HepG2 (cell line): Measurements from ENCODE around the gene HNRNPUL1. TPM values are rescaled to one million over a fixed set of nuclear protein-coding genes. Genes with fewer than 3 reads are reported as not detected.
A peak's percentile ranks its signal among the peaks of the same experiment; 100 is the strongest.

ENCODE experiments used
- BRCA1 ChIP-seq: sonication (generic); formaldehyde crosslinking; IDR thresholded peaks from 2 replicates; pipeline ENCODE4 v1.4.0; 2020; ENCODE audit warnings: missing genetic modification reagents
- KLF12 ChIP-seq: sonication (generic); formaldehyde crosslinking; IDR thresholded peaks from 2 replicates; pipeline ENCODE4 v1.4.0; 2020; ENCODE audit warnings: missing genetic modification reagents, borderline replicate concordance
- MAZ ChIP-seq, 2 experiments: sonication (generic) in 1 of 2; formaldehyde crosslinking in 1 of 2; IDR thresholded peaks; 2 replicates each; pipeline versions ENCODE4 v1.5.0 to v1.6.1; 2012 to 2020; ENCODE audit warnings: low read depth in 2 of 2, mild to moderate bottlenecking in 2 of 2, borderline replicate concordance in 1 of 2, improper control_type of control experiment in 1 of 2, low read length in 1 of 2, missing genetic modification reagents in 1 of 2, moderate library complexity in 1 of 2
- SIX4 ChIP-seq: sonication (generic); formaldehyde crosslinking; IDR thresholded peaks from 2 replicates; pipeline ENCODE4 v1.4.0; 2020; ENCODE audit warnings: missing genetic modification reagents
- TGIF2 ChIP-seq: IDR thresholded peaks from 2 replicates; pipeline ENCODE4 v1.6.1; 2016; ENCODE audit warnings: control low read depth, missing compliant biosample characterization
- ZFP90 ChIP-seq: sonication (generic); formaldehyde crosslinking; IDR thresholded peaks from 2 replicates; pipeline ENCODE4 v1.8.0; 2022; ENCODE audit warnings: missing genetic modification reagents, mild to moderate bottlenecking, inconsistent platforms, borderline replicate concordance
- ZNF501 ChIP-seq: sonication (generic); formaldehyde crosslinking; IDR thresholded peaks from 2 replicates; pipeline ENCODE4 v1.5.1; 2020; ENCODE audit warnings: mild to moderate bottlenecking, moderate library complexity, missing genetic modification reagents
- ZNF672 ChIP-seq: sonication (generic); formaldehyde crosslinking; IDR thresholded peaks from 2 replicates; pipeline ENCODE4 v1.8.1; 2022; ENCODE audit warnings: missing genetic modification reagents
- polyA plus RNA-seq, 8 experiments: library from polyadenylated mRNA; depleted of rRNA in 3 of 8; stranded (reverse) in 7 of 8; unstranded in 1 of 8; fragments of >200 nt; fragmentation: Illumina TruSeq in 4 of 8; extraction: Trizol in 4 of 8; gene quantifications; 2 replicates each; pipeline versions ENCODE4 v1.2.1 to v1.2.3, GENCODE V29; 2011 to 2016; ENCODE audit warnings: low read depth in 4 of 8, missing spikeins in 1 of 8, mixed read lengths in 1 of 8; ENCODE audit not compliant: insufficient read depth in 1 of 8
- total RNA-seq, 5 experiments: library from RNA; depleted of rRNA; stranded (reverse); fragments of >200 nt; fragmentation: Illumina TruSeq; extraction: Trizol; gene quantifications; 2 replicates each; pipeline ENCODE4 v1.2.3, GENCODE V29; 2016; ENCODE audit warnings: low read depth in 1 of 5
- TF ChIP-seq, protein P1 (sequence below): sonication (generic); formaldehyde crosslinking; IDR thresholded peaks from 2 replicates; pipeline ENCODE4 v1.4.0; 2020; ENCODE audit warnings: missing genetic modification reagents
- TF ChIP-seq, protein P2 (sequence below): sonication (generic); formaldehyde crosslinking; IDR thresholded peaks from 2 replicates; pipeline ENCODE4 v1.9.0; 2022; ENCODE audit warnings: low read depth, missing genetic modification reagents
- TF ChIP-seq, protein P3 (sequence below): sonication (generic); IDR thresholded peaks from 2 replicates; pipeline ENCODE4 v1.6.1; 2016; ENCODE audit warnings: low read depth, borderline replicate concordance
- TF ChIP-seq, protein P4 (sequence below): sonication (generic); formaldehyde crosslinking; IDR thresholded peaks from 2 replicates; pipeline ENCODE4 v1.4.0; 2020; ENCODE audit warnings: missing genetic modification reagents
- TF ChIP-seq, protein P5 (sequence below): sonication (generic); formaldehyde crosslinking; IDR thresholded peaks from 2 replicates; pipeline ENCODE4 v1.4.0; 2020; ENCODE audit warnings: missing genetic modification reagents

HNRNPUL1 gene
- total and polyA plus RNA-seq, 2 of the 13 experiments (the other 11 are each of a cell fraction or from before 2014, with no cell fraction given): 30.9 to 81.7 TPM

DNA sequence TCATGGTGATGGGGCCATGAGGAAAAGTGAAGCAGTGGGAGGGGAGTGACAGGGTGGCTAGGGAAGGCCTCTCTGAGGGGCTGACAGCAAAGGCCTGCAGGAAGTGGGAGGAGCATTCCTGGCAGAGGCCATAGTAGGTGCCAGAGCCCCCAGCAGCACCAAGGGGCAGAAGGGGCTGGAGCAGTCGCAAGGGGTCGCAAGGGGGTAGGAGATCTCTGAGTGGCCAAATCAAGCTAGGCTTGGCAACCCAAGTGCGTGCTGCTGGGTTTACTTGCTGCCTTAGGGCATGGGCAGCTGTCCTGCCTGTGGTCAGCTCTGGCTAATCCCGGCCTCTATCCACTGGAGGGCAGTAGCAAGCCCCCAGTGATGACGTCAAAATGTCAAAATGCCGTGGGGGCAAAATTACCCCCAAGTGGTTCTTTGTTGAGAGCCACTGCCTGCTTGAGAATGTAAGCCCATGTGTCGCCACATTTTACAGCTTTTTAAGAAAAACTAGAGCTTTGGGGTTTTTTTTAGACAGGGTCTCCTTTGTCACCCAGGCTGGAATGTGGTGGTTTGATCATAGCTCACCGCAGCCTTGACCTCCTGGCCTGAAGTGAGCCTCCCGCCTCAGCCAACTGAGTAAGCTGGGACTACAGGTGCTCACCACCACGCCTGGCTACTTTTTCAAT is 57.6 kb downstream of the HNRNPUL1 start (continued):
- TF ChIP-seq, protein P1, sequence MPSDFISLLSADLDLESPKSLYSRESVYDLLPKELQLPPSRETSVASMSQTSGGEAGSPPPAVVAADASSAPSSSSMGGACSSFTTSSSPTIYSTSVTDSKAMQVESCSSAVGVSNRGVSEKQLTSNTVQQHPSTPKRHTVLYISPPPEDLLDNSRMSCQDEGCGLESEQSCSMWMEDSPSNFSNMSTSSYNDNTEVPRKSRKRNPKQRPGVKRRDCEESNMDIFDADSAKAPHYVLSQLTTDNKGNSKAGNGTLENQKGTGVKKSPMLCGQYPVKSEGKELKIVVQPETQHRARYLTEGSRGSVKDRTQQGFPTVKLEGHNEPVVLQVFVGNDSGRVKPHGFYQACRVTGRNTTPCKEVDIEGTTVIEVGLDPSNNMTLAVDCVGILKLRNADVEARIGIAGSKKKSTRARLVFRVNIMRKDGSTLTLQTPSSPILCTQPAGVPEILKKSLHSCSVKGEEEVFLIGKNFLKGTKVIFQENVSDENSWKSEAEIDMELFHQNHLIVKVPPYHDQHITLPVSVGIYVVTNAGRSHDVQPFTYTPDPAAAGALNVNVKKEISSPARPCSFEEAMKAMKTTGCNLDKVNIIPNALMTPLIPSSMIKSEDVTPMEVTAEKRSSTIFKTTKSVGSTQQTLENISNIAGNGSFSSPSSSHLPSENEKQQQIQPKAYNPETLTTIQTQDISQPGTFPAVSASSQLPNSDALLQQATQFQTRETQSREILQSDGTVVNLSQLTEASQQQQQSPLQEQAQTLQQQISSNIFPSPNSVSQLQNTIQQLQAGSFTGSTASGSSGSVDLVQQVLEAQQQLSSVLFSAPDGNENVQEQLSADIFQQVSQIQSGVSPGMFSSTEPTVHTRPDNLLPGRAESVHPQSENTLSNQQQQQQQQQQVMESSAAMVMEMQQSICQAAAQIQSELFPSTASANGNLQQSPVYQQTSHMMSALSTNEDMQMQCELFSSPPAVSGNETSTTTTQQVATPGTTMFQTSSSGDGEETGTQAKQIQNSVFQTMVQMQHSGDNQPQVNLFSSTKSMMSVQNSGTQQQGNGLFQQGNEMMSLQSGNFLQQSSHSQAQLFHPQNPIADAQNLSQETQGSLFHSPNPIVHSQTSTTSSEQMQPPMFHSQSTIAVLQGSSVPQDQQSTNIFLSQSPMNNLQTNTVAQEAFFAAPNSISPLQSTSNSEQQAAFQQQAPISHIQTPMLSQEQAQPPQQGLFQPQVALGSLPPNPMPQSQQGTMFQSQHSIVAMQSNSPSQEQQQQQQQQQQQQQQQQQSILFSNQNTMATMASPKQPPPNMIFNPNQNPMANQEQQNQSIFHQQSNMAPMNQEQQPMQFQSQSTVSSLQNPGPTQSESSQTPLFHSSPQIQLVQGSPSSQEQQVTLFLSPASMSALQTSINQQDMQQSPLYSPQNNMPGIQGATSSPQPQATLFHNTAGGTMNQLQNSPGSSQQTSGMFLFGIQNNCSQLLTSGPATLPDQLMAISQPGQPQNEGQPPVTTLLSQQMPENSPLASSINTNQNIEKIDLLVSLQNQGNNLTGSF (CRISPR knock-in tag): no peak
- 0 out of 2 replicates have a peak, but pooled peaks have one; percentile 27 for TF ChIP-seq ZFP90 (CRISPR knock-in tag)
- TF ChIP-seq, protein P2, sequence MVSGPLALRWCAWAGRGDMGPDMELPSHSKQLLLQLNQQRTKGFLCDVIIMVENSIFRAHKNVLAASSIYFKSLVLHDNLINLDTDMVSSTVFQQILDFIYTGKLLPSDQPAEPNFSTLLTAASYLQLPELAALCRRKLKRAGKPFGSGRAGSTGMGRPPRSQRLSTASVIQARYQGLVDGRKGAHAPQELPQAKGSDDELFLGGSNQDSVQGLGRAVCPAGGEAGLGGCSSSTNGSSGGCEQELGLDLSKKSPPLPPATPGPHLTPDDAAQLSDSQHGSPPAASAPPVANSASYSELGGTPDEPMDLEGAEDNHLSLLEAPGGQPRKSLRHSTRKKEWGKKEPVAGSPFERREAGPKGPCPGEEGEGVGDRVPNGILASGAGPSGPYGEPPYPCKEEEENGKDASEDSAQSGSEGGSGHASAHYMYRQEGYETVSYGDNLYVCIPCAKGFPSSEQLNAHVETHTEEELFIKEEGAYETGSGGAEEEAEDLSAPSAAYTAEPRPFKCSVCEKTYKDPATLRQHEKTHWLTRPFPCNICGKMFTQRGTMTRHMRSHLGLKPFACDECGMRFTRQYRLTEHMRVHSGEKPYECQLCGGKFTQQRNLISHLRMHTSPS (CRISPR knock-in tag): peak; percentile 18; the same call in 1 of the 2 replicates
- TF ChIP-seq, protein P3, sequence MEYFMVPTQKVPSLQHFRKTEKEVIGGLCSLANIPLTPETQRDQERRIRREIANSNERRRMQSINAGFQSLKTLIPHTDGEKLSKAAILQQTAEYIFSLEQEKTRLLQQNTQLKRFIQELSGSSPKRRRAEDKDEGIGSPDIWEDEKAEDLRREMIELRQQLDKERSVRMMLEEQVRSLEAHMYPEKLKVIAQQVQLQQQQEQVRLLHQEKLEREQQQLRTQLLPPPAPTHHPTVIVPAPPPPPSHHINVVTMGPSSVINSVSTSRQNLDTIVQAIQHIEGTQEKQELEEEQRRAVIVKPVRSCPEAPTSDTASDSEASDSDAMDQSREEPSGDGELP: 0 out of 2 replicates have a peak, but pooled peaks have one; percentile 8
- no peak for TF ChIP-seq ZNF672
- TF ChIP-seq MAZ (IDR thresholded peaks at IDR 0.05; ENCODE audit: borderline replicate concordance, low read depth, low read length): 0 out of 2 replicates have a peak, but pooled peaks have one; percentile 24
- TF ChIP-seq MAZ (CRISPR knock-in tag; IDR thresholded peaks at IDR 0.05; ENCODE audit: low read depth): no peak
- TF ChIP-seq TGIF2 (CRISPR knock-in tag): peak; percentile 37; the same call in 1 of the 2 replicates
- no peak for TF ChIP-seq BRCA1 (CRISPR knock-in tag)
- TF ChIP-seq, protein P4, sequence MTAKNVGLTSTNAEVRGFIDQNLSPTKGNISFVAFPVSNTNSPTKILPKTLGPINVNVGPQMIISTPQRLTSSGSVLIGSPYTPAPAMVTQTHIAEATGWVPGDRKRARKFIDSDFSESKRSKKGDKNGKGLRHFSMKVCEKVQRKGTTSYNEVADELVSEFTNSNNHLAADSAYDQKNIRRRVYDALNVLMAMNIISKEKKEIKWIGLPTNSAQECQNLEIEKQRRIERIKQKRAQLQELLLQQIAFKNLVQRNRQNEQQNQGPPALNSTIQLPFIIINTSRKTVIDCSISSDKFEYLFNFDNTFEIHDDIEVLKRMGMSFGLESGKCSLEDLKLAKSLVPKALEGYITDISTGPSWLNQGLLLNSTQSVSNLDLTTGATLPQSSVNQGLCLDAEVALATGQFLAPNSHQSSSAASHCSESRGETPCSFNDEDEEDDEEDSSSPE (CRISPR knock-in tag): 0 out of 2 replicates have a peak, but pooled peaks have one; percentile 9
- 0 out of 2 replicates have a peak, but pooled peaks have one; percentile 32 for TF ChIP-seq ZNF501 (CRISPR knock-in tag)
- TF ChIP-seq KLF12 (CRISPR knock-in tag): 0 out of 2 replicates have a peak, but pooled peaks have one; percentile 66
- TF ChIP-seq, protein P5, sequence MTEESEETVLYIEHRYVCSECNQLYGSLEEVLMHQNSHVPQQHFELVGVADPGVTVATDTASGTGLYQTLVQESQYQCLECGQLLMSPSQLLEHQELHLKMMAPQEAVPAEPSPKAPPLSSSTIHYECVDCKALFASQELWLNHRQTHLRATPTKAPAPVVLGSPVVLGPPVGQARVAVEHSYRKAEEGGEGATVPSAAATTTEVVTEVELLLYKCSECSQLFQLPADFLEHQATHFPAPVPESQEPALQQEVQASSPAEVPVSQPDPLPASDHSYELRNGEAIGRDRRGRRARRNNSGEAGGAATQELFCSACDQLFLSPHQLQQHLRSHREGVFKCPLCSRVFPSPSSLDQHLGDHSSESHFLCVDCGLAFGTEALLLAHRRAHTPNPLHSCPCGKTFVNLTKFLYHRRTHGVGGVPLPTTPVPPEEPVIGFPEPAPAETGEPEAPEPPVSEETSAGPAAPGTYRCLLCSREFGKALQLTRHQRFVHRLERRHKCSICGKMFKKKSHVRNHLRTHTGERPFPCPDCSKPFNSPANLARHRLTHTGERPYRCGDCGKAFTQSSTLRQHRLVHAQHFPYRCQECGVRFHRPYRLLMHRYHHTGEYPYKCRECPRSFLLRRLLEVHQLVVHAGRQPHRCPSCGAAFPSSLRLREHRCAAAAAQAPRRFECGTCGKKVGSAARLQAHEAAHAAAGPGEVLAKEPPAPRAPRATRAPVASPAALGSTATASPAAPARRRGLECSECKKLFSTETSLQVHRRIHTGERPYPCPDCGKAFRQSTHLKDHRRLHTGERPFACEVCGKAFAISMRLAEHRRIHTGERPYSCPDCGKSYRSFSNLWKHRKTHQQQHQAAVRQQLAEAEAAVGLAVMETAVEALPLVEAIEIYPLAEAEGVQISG (CRISPR knock-in tag): peak; percentile 49; the same call in 1 of the 2 replicates
- no peak for TF ChIP-seq SIX4 (CRISPR knock-in tag)
